ACHN (cell line): Measurements from ENCODE around the gene ZNF521.

Source experiments
- DNase-seq: peaks from one replicate; pipeline ENCODE4 v3.0.0-alpha.2; 2015
- in situ Hi-C: cut with HindIII; loops from 2 replicates; pipeline ENCODE4 v1.10.0; 2017; ENCODE audit warnings: low sequenced_read_pairs, low pct_ligation_motif_present, low pct_unique_long_range_greater_than_20kb

Gene ZNF521

DNA sequence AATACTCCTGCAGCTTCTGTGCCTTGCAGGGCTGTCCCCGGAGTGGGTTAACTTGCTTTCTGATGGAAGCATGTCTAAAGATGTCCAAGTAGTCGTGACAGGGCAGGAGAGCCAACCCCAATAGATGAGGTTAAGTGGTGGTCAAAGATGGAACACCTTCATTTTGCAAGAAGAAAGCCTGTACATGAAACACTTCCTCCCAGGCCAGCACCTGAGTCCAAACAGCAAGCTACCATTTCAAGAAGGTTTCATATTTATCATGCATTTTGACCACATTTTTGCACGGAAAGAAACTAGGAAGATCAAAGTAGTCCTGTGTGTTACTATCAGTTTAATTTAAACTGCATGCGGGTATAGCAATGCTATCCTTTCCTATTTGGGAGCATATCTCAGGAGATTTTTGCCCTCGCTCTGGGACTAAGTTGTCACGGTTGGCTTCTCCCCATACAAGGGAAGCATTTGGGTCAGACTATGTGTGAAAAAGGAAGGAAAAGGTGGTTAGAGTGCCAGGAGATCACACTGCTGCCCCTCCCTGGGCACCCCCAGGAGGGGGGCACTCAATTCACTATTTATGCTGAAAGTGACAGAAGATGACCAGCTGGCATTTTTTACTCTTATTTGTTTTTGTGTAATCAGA lies 187.6 kb downstream of the ZNF521 start:
- no peak for DNase-seq
- in situ Hi-C loops, result no loop called here

DNA sequence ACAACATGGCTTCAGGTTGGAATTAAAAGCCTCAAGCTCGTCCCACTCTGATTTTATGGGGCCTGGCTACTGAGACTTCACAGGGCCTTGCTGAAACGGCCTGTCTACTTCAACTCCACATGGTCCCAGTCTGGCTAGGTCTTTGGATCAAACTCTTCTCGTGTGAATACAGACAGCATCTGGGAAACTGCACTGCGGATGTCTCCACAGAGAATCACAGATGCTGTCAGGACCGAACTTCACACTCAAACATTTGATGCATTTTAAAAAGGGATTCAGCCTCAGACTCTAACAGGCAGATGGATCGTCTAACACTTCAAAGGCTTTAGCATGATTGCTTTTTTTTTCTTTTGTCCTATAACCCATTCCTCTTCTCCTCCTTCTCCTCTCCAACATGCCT lies 198.5 kb downstream of the ZNF521 start:
- DNase-seq, result no peak
- in situ Hi-C loops, result no loop called here

DNA sequence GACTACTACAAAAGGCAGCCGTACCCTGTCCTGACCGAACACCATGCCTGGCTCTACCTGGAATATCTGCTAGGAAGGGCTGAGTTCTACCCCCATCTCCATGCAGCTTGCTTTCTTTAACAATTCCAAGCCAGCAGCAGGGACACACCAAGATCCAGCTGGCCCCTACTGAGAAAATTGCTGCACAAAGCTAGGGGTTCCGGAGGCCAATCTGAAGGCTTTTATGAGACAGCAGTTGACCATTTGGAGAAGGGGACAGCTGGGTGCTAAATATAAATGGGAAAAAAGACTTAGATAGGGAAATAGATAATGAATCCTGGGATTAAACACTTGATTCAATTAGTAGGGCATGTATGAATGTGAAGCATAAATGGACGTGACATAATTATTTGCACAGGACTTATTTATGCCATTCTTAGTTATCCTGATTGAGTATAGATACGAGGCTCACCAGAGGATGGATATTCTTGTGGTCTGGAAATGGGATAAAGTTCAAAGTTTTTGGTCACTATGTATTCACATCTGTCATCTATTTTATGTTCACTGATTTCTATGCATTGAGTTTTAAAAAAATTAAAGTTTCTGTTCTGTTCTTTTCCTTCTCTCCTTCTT lies 204.0 kb downstream of the ZNF521 start:
- no peak for DNase-seq
- in situ Hi-C loops, result no loop called here

DNA sequence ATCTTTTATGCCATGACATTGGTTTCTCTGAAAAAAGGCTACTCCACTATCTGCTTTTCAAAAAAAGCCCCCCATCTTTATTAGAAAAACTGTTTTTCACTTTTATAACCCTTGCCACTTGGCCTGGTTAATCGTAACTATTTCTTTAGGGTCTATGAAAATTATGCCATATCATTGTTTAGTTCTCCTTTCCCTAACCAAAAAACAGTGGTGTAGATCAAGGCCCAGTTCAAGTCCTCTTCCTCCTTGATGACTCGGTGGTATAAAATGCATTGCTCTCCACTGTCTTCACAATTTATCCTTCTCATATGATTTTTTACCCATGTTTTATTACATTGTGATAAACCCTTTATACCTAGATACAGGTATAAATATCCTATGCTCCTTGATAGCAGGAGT lies 205.5 kb downstream of the ZNF521 start:
- DNase-seq, result no peak
- in situ Hi-C loops, result no loop called here

DNA sequence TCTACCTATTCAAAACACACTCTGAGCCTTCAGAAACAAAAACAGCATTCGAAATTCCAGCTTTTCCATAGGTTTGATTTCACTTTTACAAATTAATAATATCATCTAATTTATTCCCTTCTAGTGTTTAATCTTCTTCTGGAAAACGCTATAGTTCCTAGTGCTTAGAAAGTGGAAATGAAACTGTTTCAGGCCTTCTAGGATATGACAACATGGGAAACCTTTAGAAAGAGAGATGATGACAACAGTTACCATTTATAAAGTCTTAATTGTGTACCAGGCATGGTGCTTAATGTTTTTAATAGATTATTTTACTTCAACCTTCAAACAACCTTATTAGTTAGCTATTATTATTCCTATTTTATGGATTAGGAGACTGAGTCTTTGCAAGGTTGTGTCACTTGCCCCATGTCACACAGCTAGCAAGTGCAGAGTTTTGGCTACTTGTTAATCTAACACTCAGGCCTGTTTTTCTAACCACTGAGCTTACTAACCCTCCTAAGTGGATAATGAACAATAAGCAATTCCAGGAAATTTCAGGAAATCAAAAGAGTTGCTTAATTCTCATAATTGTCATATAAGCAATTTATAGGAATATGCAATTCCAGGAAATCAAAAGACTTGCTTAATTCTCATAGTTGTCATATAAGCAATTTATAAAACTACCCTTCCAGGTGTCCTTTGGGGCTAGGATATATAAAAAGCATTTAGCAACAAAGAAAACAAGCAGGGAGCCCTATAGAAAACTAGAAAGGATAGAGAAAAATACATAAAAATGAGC lies 206.0 kb downstream of the ZNF521 start:
- in situ Hi-C loops, result no loop called here
- DNase-seq, result no peak

DNA sequence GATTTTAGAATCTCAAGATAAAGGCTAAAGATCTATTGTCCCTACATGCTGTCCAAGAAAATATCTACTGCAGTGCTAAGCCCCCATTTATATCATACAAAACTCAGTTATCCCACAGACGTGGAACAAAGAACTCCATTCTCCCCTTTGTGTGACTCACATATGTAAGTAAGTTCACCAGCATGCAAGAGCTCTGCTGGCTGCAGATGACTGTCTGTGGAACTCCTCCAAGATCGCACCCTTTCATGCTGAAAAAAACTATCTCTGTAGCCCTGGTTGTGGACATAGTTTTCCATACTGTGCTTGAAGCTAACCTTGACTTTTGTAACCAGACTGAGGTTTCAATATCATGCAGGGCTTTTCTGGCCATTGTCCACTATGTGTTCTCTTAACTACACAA lies 207.1 kb downstream of the ZNF521 start:
- no peak for DNase-seq
- in situ Hi-C loops, result no loop called here

DNA sequence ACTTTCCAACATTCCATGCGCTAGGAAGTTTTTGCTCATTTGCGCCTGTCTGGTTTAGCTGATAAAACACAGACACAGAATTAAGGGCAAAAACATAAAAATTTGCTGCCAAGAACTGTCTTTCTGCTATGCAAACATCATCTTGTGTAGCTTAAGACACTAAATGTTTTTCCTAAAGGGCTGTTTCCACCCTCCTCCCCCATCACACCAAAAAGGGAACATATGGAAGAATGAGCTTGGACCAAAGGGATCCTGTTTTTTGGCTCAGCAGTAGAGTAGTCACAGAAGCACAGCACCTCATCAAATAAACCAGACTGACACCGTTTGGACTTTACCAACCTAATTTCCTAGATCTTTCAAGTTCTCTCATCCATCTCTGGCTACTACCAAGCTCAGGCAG lies 210.1 kb downstream of the ZNF521 start:
- DNase-seq, result no peak
- in situ Hi-C loops, result no loop called here

DNA sequence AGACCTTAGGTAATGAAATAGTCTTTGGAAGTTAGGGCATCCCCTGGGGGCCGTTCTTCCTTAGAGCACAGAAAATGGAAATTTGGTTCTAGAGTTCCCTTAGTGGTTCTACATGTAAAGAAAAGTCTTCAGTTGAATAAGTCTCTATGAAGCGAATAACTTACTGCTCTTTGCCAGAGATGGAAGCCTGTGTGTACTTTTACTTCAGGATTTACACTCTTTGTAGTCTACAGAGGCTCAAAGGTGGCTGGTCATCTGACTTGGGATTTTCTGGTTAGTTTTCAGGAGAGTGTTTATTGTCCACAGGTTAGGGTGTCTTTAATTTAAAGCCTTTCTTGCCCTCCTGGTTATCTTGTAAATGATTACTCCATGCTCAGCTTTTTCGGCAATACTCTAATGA lies 210.6 kb downstream of the ZNF521 start:
- DNase-seq, result no peak
- in situ Hi-C loops, result no loop called here

DNA sequence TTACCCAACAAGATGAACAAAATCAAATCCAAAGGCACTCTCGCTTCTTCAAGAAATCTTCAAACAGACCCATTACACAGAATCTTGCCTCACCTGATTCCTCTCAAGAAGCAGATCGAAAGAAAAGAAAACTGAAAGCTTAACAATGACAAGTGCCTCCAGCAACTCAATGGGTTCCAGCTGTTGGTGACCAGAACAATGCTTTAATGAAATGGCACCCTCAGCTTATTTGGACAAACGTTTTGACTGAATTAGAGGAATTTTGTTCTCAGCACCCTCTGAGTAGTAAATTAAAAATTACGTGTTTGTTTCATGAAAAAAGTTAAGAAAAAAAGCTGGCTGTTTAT lies 211.0 kb downstream of the ZNF521 start:
- DNase-seq, result no peak
- in situ Hi-C loops, result no loop called here

DNA sequence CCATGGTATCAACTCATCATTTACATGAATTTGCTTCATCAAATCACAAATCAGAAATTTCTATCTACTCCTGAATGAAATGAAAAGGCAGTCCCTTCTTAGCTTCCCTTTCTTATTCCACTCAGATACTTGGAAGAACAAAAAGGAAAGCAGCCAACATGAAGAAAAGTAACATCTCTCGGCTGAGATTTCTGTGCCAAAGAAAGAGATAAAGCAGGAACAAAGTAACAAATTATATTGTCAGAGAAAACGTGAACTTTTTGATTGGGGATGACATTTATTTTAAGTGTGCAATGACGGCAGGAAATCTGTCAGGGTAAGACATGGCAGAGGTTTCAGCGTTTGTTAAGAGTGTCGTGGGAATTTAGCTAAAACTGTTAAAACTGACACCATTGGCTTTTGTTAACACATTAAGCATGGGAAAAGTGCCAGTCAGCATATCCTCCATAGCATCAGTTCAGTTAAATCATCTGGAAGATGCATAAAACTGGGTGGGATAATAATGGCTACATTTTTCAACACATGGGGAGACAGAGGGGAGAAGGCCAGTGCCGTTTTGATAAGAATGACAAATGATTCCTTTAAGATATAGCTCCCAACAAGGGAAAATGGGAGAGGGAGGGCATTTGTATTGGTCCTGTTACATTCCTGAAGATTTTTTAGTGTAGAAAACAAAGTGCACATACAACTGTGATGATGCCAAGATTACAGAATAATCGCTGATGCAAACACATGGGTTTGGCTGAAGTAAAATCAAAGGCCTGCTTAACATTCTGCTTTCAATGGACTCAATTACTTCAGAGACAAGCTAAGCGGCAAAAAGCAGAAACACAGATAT lies 211.6 kb downstream of the ZNF521 start:
- in situ Hi-C loops, result no loop called here
- no peak for DNase-seq

DNA sequence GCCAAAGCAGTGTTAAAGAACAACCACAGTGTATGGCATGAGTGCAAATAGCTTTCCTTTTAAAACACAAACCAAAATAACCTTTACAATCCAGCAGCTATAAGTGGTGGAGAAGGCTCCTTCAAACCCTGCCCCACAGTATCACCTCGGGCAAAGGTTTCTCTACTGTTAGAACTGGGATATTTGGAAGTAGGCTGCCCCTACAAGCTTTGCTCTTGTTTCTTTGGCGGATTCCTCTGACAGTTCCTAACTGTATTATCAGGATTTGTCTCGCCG lies 214.8 kb downstream of the ZNF521 start:
- DNase-seq, result no peak
- in situ Hi-C loops, result no loop called here

DNA sequence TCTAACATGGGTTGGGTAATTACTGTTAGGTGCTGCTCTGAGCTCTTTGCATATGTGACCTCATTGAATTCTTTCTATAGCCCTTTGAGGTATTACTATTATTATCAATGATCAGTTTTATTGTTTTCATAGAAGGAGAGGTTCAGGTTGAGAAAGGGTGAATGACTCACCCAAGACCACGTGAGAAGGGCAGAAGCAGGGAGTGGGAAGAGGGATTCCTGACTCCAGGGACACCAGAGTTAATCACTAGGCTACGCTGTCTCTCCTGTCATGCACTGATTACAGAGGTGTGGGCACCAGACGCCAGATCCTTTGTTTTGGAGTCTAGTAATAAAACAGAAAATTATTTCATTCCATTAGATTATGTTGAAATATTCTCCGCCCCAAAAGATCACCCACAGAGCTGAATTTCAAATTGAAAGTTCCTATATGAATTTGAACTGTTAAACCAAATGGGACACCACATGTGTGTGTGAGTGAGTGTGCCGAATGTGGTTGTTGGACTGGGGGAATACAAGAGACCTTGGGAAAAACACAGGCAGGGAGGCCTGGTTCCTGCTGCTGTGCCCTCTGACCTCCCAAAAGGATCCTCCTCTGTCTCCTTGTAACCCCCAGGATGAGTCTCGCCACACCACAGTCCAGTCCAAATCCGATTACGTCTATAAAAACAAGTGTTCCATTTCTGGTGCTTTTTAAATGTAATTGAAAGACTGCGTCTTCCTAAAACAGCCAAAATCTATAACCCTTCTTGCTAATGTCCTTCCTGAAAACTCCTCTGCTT lies 215.4 kb downstream of the ZNF521 start:
- in situ Hi-C loops, result no loop called here
- DNase-seq, result no peak

DNA sequence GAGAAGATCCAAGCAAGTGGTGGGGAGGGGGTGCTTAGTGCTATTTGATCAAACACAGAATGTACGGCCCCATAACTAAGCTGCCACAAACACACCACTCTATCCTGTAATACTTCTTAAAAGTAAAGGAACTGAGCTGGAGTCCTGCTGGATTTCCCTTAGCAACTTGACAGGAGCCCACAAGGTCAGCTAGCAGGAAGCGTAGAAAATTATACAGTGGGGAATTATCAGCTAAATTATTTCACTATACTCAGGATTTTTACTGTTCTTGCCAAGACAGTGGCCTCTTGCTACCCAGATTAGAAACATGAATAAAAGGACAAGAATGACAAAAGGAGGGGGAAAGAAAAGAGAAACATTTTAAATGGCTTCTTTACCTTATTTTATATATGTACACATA lies 217.1 kb downstream of the ZNF521 start:
- in situ Hi-C loops, result no loop called here
- no peak for DNase-seq

DNA sequence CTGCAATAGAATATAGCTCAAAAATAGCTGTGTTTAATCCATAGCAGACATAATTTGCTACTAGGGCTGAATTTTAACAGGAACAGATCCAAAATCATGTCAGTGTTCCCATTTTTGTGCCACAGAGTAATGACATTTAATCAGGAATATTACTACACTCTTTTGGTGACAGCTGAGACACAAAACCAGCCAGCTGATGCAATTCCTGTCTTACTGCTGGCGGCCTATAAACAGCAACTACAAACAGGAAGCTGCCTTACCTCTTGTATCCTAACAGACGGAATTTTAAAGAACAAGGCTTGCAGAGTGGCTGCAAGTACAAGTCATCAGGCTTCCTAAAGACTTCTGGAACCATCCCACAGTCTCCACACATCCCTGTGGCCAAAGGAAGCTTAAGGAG lies 218.1 kb downstream of the ZNF521 start:
- no peak for DNase-seq
- in situ Hi-C loops, result no loop called here

DNA sequence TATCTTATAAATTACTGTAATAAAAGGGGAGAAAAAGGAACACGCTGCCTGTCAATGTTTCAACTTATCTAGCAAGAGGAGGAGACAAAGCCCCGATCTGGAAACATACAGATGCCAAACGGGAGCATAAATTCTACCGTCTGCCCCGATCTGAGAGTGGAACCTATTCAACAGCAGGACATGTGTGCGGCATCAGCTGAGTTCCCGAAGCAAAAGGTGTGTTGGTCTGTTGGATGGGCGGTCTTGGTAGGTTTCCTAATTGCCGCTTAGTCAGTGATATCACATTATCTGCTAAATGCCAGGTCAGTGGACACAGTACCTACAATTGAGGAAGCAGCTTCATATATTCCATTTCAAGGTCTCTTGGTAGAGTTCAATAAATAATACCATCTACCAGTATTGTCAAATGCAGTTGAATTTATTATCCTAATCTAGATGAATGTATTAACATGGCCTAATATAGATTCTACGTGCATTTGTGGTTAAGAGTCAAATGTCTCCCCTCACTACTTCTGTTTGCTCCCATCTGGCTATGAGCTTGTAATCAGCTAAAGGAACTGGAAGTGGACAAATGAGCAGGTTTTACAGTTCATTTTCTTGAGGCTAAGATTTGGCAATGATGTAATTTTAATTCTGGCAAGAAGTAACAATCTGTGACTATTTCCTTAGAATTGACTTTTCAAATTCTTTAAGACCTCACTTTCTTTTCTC lies 219.0 kb downstream of the ZNF521 start:
- in situ Hi-C loops, result no loop called here
- DNase-seq, result no peak

DNA sequence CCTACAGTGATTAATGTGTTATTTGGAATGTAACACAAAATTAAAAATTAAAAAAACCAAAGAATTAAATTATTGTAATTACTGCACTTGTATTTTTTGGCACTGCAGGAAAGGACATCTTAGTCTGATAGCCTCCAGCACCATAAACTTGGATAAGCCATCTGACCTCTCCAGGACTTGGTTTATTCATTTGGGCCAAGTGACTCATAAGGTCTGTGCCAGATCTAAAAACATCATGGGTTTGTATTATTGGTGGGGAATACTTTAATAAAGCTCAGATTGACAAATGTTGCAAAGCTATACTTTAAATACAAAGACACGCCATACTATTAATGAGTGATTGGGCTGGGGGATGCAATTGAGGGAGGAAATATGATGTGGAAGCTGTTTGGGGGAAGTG lies 225.2 kb downstream of the ZNF521 start:
- no peak for DNase-seq
- in situ Hi-C loops, result no loop called here

DNA sequence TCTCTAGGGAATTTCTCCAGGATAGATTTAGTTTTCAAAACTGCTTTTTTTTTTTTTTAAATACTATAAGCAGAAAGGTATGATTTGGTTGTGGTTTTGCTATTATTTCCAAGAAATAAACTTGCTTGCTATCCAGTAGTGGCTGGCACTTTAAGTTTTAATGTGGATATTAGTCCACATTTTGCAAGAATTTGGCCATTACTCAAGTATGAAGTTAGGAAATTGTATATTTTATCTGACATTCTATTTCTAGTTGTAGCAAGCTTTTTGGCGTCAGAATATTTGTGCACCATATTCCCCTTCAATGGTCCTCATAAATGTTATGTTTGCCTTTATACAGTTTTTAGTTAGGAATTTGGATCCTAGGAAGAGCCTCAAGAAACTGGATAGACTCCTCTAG lies 226.3 kb downstream of the ZNF521 start:
- DNase-seq, result no peak
- in situ Hi-C loops, result no loop called here
